ENCODE results near the gene GRK7.

DNA sequence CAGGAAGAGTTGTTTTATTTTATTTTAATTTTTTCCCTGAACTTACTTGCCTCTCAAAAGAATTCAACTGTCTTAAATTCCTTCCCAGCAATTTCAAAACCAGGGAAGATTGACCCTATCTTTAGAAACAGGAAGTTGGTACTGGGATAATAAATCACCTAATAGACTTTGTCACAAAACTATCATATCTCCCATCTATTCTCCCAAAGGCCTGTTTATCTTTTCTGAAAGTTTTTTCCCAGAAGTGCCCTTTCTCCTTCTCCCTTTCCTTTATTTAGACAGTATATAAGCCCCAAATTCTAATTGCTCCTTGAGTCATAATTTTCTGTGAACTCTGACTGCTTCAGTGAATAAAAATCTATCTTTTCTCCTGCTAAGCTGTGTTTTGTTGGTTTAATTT lies 28.0 kb upstream of the GRK7 start:
- TF ChIP-seq, protein P1, sequence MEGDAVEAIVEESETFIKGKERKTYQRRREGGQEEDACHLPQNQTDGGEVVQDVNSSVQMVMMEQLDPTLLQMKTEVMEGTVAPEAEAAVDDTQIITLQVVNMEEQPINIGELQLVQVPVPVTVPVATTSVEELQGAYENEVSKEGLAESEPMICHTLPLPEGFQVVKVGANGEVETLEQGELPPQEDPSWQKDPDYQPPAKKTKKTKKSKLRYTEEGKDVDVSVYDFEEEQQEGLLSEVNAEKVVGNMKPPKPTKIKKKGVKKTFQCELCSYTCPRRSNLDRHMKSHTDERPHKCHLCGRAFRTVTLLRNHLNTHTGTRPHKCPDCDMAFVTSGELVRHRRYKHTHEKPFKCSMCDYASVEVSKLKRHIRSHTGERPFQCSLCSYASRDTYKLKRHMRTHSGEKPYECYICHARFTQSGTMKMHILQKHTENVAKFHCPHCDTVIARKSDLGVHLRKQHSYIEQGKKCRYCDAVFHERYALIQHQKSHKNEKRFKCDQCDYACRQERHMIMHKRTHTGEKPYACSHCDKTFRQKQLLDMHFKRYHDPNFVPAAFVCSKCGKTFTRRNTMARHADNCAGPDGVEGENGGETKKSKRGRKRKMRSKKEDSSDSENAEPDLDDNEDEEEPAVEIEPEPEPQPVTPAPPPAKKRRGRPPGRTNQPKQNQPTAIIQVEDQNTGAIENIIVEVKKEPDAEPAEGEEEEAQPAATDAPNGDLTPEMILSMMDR (IDR thresholded peaks at IDR 0.05; ENCODE audit: poor library complexity): no peak
- no peak for TF ChIP-seq EZH2 (IDR thresholded peaks at IDR 0.05; ENCODE audit: borderline replicate concordance)
